GM15510 (cell line): ENCODE data around the gene ATP6V1F.

Experiments used
- POLR2A ChIP-seq: IDR thresholded peaks from 3 replicates; pipeline ENCODE4 v1.6.1; 2011; ENCODE audit warnings: borderline replicate concordance; ENCODE audit not compliant: insufficient read length; ENCODE audit errors: extremely low read depth

Gene ATP6V1F, protein sequence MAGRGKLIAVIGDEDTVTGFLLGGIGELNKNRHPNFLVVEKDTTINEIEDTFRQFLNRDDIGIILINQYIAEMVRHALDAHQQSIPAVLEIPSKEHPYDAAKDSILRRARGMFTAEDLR

GRCh38 chr7:128862571-128863432, at the start of gene ATP6V1F:
Gene ATP6V1F (plus strand): TSS chr7:128862856. CDS start chr7:128862905, 49 bp downstream.
- peak; percentile 77 for TF ChIP-seq POLR2A

GRCh38 chr7:128814499-128814898, 48.2 kb upstream of the ATP6V1F start:
- TF ChIP-seq POLR2A = no peak

DNA sequence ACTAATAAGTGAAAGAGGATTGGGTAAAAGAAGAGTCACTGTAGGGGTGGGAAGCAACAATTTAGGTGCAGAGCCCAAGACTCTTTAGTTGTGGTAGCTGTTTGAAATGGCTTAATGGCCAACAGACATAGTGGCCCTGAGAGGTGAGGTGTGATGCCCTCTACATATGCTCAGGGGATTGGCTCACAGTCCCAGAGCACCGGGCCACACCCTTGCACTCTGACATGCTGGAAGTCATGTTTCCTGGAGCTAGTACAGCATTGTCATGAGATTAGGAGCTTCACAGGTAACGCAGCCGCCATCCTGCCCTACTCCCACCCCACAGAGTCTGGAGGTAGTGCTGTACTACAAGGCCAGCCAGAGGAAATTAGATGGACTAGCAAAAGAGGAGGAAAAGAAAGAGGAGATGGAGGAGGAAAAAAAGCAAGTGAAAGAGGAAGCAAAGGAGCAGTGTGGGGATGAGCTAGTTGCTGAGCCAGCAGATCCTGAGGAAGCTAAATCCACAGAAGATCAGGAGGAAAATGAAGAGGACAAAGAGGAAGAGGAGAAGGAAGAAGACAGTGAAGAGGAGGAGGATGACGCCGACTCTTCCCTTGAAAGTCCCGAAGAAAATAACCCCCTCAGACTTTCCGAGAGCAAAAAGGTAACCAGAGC, 47.2 kb upstream of the ATP6V1F start:
- no peak for TF ChIP-seq POLR2A

DNA sequence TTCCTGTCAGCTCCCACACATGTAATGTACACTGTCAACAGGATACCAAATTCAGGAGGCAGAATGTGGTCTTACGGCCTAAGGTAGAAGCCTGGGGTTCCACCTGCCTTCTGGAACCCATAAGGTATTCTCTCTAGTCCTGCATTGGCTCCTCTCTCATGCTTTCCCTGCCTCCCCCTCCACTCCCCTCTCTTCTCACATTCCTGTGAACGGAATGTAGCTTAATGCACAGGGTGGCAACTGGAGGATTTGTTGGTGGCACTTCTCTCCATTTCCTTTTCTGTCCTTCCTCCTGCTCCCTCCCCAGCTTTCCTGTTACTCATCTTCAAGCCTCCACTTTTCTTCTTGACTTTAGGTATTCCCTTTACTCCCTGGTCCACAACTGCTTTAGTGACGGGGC, 44.0 kb upstream of the ATP6V1F start:
- TF ChIP-seq POLR2A = no peak

- TF ChIP-seq POLR2A = no peak
These were observed 40.9 kb upstream of the ATP6V1F start for GRCh38 chr7:128821724-128822123.

GRCh38 chr7:128826512-128826911, 36.1 kb upstream of the ATP6V1F start:
- no peak for TF ChIP-seq POLR2A

GRCh38 chr7:128826916-128827247, 35.8 kb upstream of the ATP6V1F start:
- no peak for TF ChIP-seq POLR2A

DNA sequence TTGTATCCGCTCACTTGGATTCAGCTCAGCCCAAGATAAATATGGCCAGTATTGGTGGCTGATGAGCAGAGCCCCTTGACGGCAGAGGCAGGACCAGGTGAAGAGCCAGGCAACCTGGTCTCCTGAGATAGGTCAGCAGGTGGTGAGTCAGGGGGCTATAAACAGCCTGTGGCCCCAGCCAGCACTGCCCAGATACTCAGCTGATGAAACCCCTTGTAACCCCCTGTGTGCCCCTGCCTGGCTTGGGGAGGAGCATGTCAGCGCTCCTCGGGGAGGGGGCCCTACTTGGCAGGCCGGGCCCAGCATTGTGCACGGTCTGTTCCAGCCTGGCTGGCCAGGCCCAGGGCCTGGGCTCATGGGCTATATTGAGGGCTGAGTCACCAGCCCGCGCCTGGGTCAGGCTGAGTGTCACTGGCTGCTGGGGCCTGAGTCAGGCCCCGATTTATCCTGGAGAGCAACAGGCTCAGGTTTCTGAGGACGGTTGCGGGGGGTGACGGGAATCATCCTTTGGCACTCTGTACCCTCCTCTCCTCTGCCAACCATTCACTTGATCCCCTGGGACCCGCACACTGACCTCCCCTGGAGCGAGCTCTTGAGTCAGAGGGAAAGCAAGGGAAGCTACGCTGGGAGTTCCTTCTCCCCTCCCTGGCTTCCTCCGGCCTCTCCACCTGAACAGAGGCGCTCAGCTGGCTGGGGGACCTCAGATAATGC, 35.3 kb upstream of the ATP6V1F start:
- no peak for TF ChIP-seq POLR2A

GRCh38 chr7:128827971-128828711, 34.5 kb upstream of the ATP6V1F start:
- no peak for TF ChIP-seq POLR2A

- TF ChIP-seq POLR2A = no peak
These were observed 33.1 kb upstream of the ATP6V1F start for GRCh38 chr7:128829391-128830166.

DNA sequence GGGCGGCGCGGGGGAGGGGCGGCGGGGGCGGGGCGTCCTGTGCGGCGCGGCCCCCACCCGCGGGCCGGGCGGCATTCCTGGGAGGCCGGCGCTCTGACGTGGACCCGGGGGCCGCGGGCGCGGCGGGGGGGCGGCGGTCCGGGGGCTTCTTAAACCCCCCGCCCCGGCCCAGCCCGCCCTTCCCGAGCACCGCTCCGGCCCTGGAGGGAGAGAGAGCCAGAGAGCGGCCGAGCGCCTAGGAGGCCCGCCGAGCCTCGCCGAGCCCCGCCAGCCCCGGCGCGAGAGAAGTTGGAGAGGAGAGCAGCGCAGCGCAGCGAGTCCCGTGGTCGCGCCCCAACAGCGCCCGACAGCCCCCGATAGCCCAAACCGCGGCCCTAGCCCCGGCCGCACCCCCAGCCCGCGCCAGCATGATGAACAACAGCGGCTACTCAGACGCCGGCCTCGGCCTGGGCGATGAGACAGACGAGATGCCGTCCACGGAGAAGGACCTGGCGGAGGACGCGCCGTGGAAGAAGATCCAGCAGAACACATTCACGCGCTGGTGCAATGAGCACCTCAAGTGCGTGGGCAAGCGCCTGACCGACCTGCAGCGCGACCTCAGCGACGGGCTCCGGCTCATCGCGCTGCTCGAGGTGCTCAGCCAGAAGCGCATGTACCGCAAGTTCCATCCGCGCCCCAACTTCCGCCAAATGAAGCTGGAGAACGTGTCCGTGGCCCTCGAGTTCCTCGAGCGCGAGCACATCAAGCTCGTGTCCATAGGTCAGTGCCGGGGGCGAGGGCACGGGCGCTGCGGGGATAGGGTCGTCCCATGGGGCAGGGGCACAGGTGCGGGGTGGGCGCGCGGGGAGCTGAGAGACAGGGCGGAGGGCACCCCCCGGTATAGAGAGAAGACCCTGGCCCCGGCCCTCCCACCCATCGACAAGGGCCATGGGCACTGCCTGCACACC, 32.2 kb upstream of the ATP6V1F start, which contains the start of gene FLNC:
Gene FLNC, plus strand, starts transcription at position 176 of the 947 bp plus-strand sequence. Its CDS starts 232 bp downstream, at position 408.
- no peak for TF ChIP-seq POLR2A

- TF ChIP-seq POLR2A = no peak
These were observed 31.3 kb upstream of the ATP6V1F start for GRCh38 chr7:128831178-128831993.
